SHP77 (cell line): ENCODE measurements around the gene DCAF15.

Source experiments
- DNase-seq, 2 experiments: peaks; one replicate each; lab custom pipeline; 2025; lab: John Stamatoyannopoulos, UW

DCAF15 gene

GRCh38 chr19:13995017-13995728, 42.9 kb downstream of the DCAF15 start:
- no peak for DNase-seq

- DNase-seq: no peak
Measured at GRCh38 chr19:13995878-13996765, 43.8 kb downstream of the DCAF15 start.

- DNase-seq: no peak
Measured at GRCh38 chr19:13996928-13997630, 44.8 kb downstream of the DCAF15 start.

GRCh38 chr19:13997631-13997962, 45.3 kb downstream of the DCAF15 start:
- no peak for DNase-seq

- DNase-seq: no peak
Measured at GRCh38 chr19:13998426-13998825, 46.1 kb downstream of the DCAF15 start.

GRCh38 chr19:13999085-13999484, 46.8 kb downstream of the DCAF15 start:
- no peak for DNase-seq

GRCh38 chr19:14000691-14001375, 48.5 kb downstream of the DCAF15 start:
- no peak for DNase-seq

GRCh38 chr19:14002571-14003250, 50.4 kb downstream of the DCAF15 start:
- no peak for DNase-seq

- DNase-seq: no peak
Measured at GRCh38 chr19:14003251-14004055, 51.1 kb downstream of the DCAF15 start.

GRCh38 chr19:14004619-14005348, 52.5 kb downstream of the DCAF15 start:
- DNase-seq: no peak

- DNase-seq: peak; percentile 50 to 65
Measured at GRCh38 chr19:14005349-14006084, 53.2 kb downstream of the DCAF15 start.

GRCh38 chr19:14006085-14006765, 53.9 kb downstream of the DCAF15 start, which contains the start of gene RFX1:
Gene RFX1 (minus strand): TSS chr19:14006320. CDS start chr19:13993843, 12,477 bp downstream.
- DNase-seq: peak; percentile 99

- peak in 1 of 2 experiments; percentile 81 for DNase-seq
Measured at GRCh38 chr19:14006766-14007562, 54.7 kb downstream of the DCAF15 start.
